Measurements from ENCODE around the gene CAST.

DNA sequence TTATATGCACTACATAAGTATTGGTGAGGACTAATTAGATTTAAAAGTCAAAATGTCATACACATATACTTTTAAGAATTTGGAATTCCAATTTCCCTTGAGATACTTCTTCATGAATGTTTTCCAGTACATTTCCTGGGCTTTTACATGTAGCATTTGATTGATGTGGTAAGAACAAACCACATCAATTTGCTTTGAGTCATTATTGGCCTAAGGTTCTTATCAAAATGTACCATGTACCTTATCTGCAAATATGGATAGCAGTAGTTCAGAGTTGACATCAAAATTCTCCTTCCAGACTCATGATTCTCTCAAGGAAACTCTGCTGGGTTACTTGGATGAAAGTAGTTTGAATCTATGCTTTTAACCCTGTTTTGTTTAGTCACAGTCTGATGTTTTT lies 2.5 kb downstream of the CAST start:
- TF ChIP-seq, protein P1, sequence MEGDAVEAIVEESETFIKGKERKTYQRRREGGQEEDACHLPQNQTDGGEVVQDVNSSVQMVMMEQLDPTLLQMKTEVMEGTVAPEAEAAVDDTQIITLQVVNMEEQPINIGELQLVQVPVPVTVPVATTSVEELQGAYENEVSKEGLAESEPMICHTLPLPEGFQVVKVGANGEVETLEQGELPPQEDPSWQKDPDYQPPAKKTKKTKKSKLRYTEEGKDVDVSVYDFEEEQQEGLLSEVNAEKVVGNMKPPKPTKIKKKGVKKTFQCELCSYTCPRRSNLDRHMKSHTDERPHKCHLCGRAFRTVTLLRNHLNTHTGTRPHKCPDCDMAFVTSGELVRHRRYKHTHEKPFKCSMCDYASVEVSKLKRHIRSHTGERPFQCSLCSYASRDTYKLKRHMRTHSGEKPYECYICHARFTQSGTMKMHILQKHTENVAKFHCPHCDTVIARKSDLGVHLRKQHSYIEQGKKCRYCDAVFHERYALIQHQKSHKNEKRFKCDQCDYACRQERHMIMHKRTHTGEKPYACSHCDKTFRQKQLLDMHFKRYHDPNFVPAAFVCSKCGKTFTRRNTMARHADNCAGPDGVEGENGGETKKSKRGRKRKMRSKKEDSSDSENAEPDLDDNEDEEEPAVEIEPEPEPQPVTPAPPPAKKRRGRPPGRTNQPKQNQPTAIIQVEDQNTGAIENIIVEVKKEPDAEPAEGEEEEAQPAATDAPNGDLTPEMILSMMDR (IDR thresholded peaks at IDR 0.05; ENCODE audit: low read length), result no peak
- TF ChIP-seq EZH2 (IDR thresholded peaks at IDR 0.05; ENCODE audit: borderline replicate concordance, low read length), result no peak

Data from OCI-LY1 (cell line).